H9 (cell line): ENCODE measurements around the gene TMEM63A. TPM values are rescaled to one million over a fixed set of nuclear protein-coding genes. Genes with fewer than 3 reads are reported as not detected.

ENCODE experiments used
- DNase-seq: peaks from one replicate; pipeline ENCODE4 v3.0.0-alpha.2; 2017
- H2AFZ ChIP-seq: one replicate; pipeline ENCODE4 v1.6.1; 2013; ENCODE audit warnings: mild to moderate bottlenecking, low read length, control low read depth, moderate library complexity
- H2AK5ac ChIP-seq: 2 replicates; pipeline ENCODE4 v1.6.1; 2013; ENCODE audit warnings: low read length, control low read depth, mixed read lengths; ENCODE audit not compliant: insufficient read length
- H2BK120ac ChIP-seq: one replicate; pipeline ENCODE4 v1.6.1; 2013; ENCODE audit warnings: low read depth, mild to moderate bottlenecking, low read length, control low read depth, inconsistent platforms; ENCODE audit not compliant: poor library complexity, severe bottlenecking
- H2BK12ac ChIP-seq: 2 replicates; pipeline ENCODE4 v1.6.1; 2013; ENCODE audit warnings: low read length, control low read depth, mixed read lengths, low read depth; ENCODE audit not compliant: insufficient read length
- H2BK15ac ChIP-seq: 2 replicates; pipeline ENCODE4 v1.6.1; 2013; ENCODE audit warnings: low read depth, low read length, control low read depth
- H2BK20ac ChIP-seq: one replicate; pipeline ENCODE4 v1.6.1; 2013; ENCODE audit warnings: low read depth, mild to moderate bottlenecking, low read length, control low read depth, inconsistent platforms; ENCODE audit not compliant: poor library complexity, severe bottlenecking
- H2BK5ac ChIP-seq: 2 replicates; pipeline ENCODE4 v1.6.1; 2013; ENCODE audit warnings: low read length, control low read depth, mixed read lengths; ENCODE audit not compliant: insufficient read length
- H3K14ac ChIP-seq: 2 replicates; pipeline ENCODE4 v1.6.1; 2013; ENCODE audit warnings: low read length, control low read depth; ENCODE audit not compliant: insufficient read depth
- H3K18ac ChIP-seq: 2 replicates; pipeline ENCODE4 v1.6.1; 2013; ENCODE audit warnings: low read depth, mild to moderate bottlenecking, mixed read lengths, low read length, control low read depth; ENCODE audit not compliant: insufficient read length
- H3K23ac ChIP-seq: 2 replicates; pipeline ENCODE4 v1.6.1; 2013; ENCODE audit warnings: low read length, control low read depth, mixed read lengths, low read depth; ENCODE audit not compliant: insufficient read length
- H3K23me2 ChIP-seq: 2 replicates; pipeline ENCODE4 v1.6.1; 2013; ENCODE audit warnings: low read depth, mild to moderate bottlenecking, mixed read lengths, low read length, control low read depth; ENCODE audit not compliant: insufficient read length, poor library complexity, severe bottlenecking
- H3K27ac ChIP-seq: 2 replicates; pipeline ENCODE4 v1.5.1; 2013; ENCODE audit warnings: low read length, control low read depth, mixed read lengths, low read depth; ENCODE audit not compliant: insufficient read length
- H3K27me3 ChIP-seq: 2 replicates; pipeline ENCODE4 v1.6.1; 2013; ENCODE audit warnings: low read length, control low read depth, inconsistent platforms; ENCODE audit not compliant: insufficient read depth
- H3K4ac ChIP-seq: 2 replicates; pipeline ENCODE4 v1.6.1; 2013; ENCODE audit warnings: low read depth, mild to moderate bottlenecking, control low read depth, inconsistent platforms, low read length, moderate library complexity
- H3K4me1 ChIP-seq: 2 replicates; pipeline ENCODE4 v1.6.1; 2013; ENCODE audit warnings: low read length, control low read depth, inconsistent platforms; ENCODE audit not compliant: insufficient read depth
- H3K4me2 ChIP-seq: 2 replicates; pipeline ENCODE4 v1.6.1; 2013; ENCODE audit warnings: low read length, control low read depth, mixed read lengths; ENCODE audit not compliant: insufficient read length, insufficient read depth
- H3K56ac ChIP-seq: 2 replicates; pipeline ENCODE4 v1.6.1; 2013; ENCODE audit warnings: low read depth, mild to moderate bottlenecking, mixed read lengths, low read length, control low read depth; ENCODE audit not compliant: insufficient read length
- H3K79me1 ChIP-seq: 2 replicates; pipeline ENCODE4 v1.6.1; 2013; ENCODE audit warnings: low read depth, mild to moderate bottlenecking, moderate library complexity, low read length, control low read depth, inconsistent platforms; ENCODE audit not compliant: insufficient read depth, poor library complexity, severe bottlenecking
- H3K79me2 ChIP-seq: 2 replicates; pipeline ENCODE4 v1.6.1; 2013; ENCODE audit warnings: low read length, control low read depth, inconsistent platforms; ENCODE audit not compliant: insufficient read depth
- H3K9ac ChIP-seq: 2 replicates; pipeline ENCODE4 v1.6.1; 2013; ENCODE audit warnings: low read length, control low read depth, mixed read lengths; ENCODE audit not compliant: insufficient read length; ENCODE audit errors: extremely low read depth
- H3K9me3 ChIP-seq: one replicate; pipeline ENCODE4 v1.6.1; 2013; ENCODE audit warnings: low read depth, low read length, inconsistent platforms; ENCODE audit not compliant: control insufficient read depth
- H3T11ph ChIP-seq: one replicate; pipeline ENCODE4 v1.6.1; 2013; ENCODE audit warnings: mild to moderate bottlenecking, low read length, control low read depth, inconsistent platforms
- H4K20me1 ChIP-seq: one replicate; pipeline ENCODE4 v1.6.1; 2013; ENCODE audit not compliant: control insufficient read depth, insufficient read length, insufficient read depth
- H4K5ac ChIP-seq: 2 replicates; pipeline ENCODE4 v1.6.1; 2013; ENCODE audit warnings: low read depth, mild to moderate bottlenecking, mixed read lengths, low read length, control low read depth; ENCODE audit not compliant: insufficient read length
- H4K8ac ChIP-seq: replicated peaks from 2 replicates; pipeline ENCODE4 v1.6.1; 2013; ENCODE audit warnings: low read length, control low read depth, mixed read lengths, low read depth; ENCODE audit not compliant: insufficient read length
- H4K91ac ChIP-seq: 2 replicates; pipeline ENCODE4 v1.6.1; 2013; ENCODE audit warnings: low read depth, mild to moderate bottlenecking, moderate library complexity, mixed read lengths, low read length, control low read depth; ENCODE audit not compliant: insufficient read length
- H3K27ac Mint-ChIP-seq, 3 experiments: 2 replicates in 2 of 3; 3 replicates in 1 of 3; pipeline ENCODE4 v1.8.0; 2020 to 2021; ENCODE audit warnings: mixed read lengths in 3 of 3, mild to moderate bottlenecking in 1 of 3, moderate library complexity in 1 of 3
- H3K27me3 Mint-ChIP-seq: 2 replicates; pipeline ENCODE4 v1.8.0; 2021; ENCODE audit warnings: low read depth, mild to moderate bottlenecking, moderate library complexity, mixed read lengths
- H3K36me3 Mint-ChIP-seq, 3 experiments: 2 replicates in 2 of 3; 3 replicates in 1 of 3; pipeline ENCODE4 v1.8.0; 2020 to 2021; ENCODE audit warnings: low read depth in 3 of 3, mixed read lengths in 3 of 3; ENCODE audit not compliant: insufficient read depth in 1 of 3
- H3K4me1 Mint-ChIP-seq, 2 experiments: 2 replicates each; pipeline ENCODE4 v1.8.0; 2020; ENCODE audit warnings: mixed read lengths in 2 of 2
- H3K4me3 Mint-ChIP-seq, 2 experiments: 2 replicates in 1 of 2; 3 replicates in 1 of 2; pipeline ENCODE4 v1.8.0; 2020 to 2021; ENCODE audit warnings: mild to moderate bottlenecking in 2 of 2, mixed read lengths in 2 of 2, moderate library complexity in 1 of 2
- H3K9me3 Mint-ChIP-seq, 2 experiments: 2 replicates in 1 of 2; 3 replicates in 1 of 2; pipeline ENCODE4 v1.8.0; 2020; ENCODE audit warnings: mild to moderate bottlenecking in 2 of 2, mixed read lengths in 2 of 2, moderate library complexity in 1 of 2
- CTCF ChIP-seq: fragments of 200-600 bp; sonication (generic); conservative IDR thresholded peaks from 3 replicates; pipeline ENCODE4 v1.8.0; 2021; ENCODE audit warnings: antibody characterized with exemption, mild to moderate bottlenecking
- WGBS: extraction: QIAGEN DNeasy Blood & Tissue Kit; methylation state at CpG from one replicate; pipeline ENCODE4 v1.1.7; 2013; ENCODE audit warnings: missing lambda C conversion rate, low lambda C conversion rate, mixed read lengths; ENCODE audit not compliant: insufficient read length; ENCODE audit errors: extremely low coverage; 5-methylcytosine and 5-hydroxymethylcytosine counted together
- total RNA-seq: library from RNA; stranded (reverse); gene quantifications from 2 replicates; pipeline ENCODE4 v1.2.1, GENCODE V29; 2021

The TMEM63A gene
- total RNA-seq, 1 experiment from 2014 or later, result 75.7 TPM

- Histone ChIP-seq H3K27ac (no peak overlapping the region), H2BK120ac (no peak overlapping the region), H3K23me2 (no peaks in the 10 kb centered on the region), H3K14ac (no peak overlapping the region), H3K9ac (no peak overlapping the region), H4K20me1 (no peaks in the 10 kb centered on the region), H3K4ac (no peak overlapping the region), H3K9me3 (no peaks in the 10 kb centered on the region), H3K4me1 (no peaks in the 10 kb centered on the region; the same call in 1 of the 2 replicates), H2BK12ac (no peak overlapping the region), H4K8ac (no peak overlapping the region), H4K5ac (no peak overlapping the region), H3T11ph (no peak overlapping the region), H2BK15ac (no peak overlapping the region), H2BK20ac (no peak overlapping the region), H4K91ac (peak overlapping the region; percentile 44), H3K79me1 (no peaks in the 10 kb centered on the region), H3K56ac (no peak overlapping the region), H3K27me3 (no peaks in the 10 kb centered on the region), H3K79me2 (no peaks in the 10 kb centered on the region), H3K23ac (no peak overlapping the region), H3K4me2 (no peak overlapping the region), H2BK5ac (no peak overlapping the region), H2AFZ (no peak overlapping the region), H3K18ac (no peak overlapping the region), H2AK5ac (no peak overlapping the region)
- WGBS, result no CpG with 5 or more reads among the region's 6 CpGs
- Mint-ChIP-seq H3K36me3 (peaks cover 11 to 25% (median 20%) of the 10 kb centered on the region in 3 experiments; a peak in 6 of 7 replicates), H3K27ac (peak overlapping the region in 1 of 3 experiments; percentile 53; a peak in 1 of 7 replicates), H3K27me3 (peaks cover 5% of the 10 kb centered on the region; the same call in 1 of the 2 replicates), H3K4me3 (no peak overlapping the region), H3K4me1 (peaks cover 14% of the 10 kb centered on the region in 2 experiments), H3K9me3 (no peaks in the 10 kb centered on the region)
- no peak for TF ChIP-seq CTCF
- no peak for DNase-seq
Measured at GRCh38 chr1:225914391-225914790, 32.2 kb upstream of the TMEM63A start.
